Activated naive CD4-positive, alpha-beta T cell treated with anti-CD3 and anti-CD28 coated beads, Interleukin-2, amount 50 U/mL, for 72 hours (primary cell): Measurements from ENCODE around the gene PCDHGA8. TPM values are rescaled to one million over a fixed set of nuclear protein-coding genes. Genes with fewer than 3 reads are reported as not detected.
"Not testable (repeated sequence)": the region's sequence is repeated elsewhere in the genome, so short reads cannot be mapped to it uniquely, and the experiment has no call there.

Experiments
- ATAC-seq, 2 donors: fragments of 150-1000 bp; cut with Tn5 transposase; 2 replicates each; pipeline ENCODE4 v1.10.0; 2021; ENCODE audit warnings: mild to moderate bottlenecking in 2 of 2, moderate library complexity in 2 of 2
- DNase-seq, 2 donors: peaks; one replicate each; pipeline ENCODE4 v3.0.0; 2021 to 2022; ENCODE audit warnings: low spot score in 2 of 2
- H3K27ac Mint-ChIP-seq, 2 donors: one replicate each; pipeline ENCODE4 v1.8.0; 2022; ENCODE audit warnings: mild to moderate bottlenecking in 2 of 2, mixed read lengths in 2 of 2
- H3K36me3 Mint-ChIP-seq, 2 donors: one replicate each; pipeline ENCODE4 v1.8.0; 2022; ENCODE audit warnings: mixed read lengths in 2 of 2
- H3K9me3 Mint-ChIP-seq, 2 donors: one replicate each; pipeline ENCODE4 v1.8.0; 2022; ENCODE audit warnings: mixed read lengths in 2 of 2
- total RNA-seq, 2 donors: library from RNA; stranded (reverse); gene quantifications; one replicate each; pipeline ENCODE4 v1.2.3, GENCODE V29; 2022

Gene PCDHGA8
- total RNA-seq, result not detected

GRCh38 chr5:141392429-141393198 lies at the start of gene PCDHGA8:
Gene PCDHGA8, plus strand, starts transcription at chr5:141392633. Its CDS starts 181 bp downstream, at chr5:141392814.
- Mint-ChIP-seq H3K36me3 (peaks cover 46 to 51% of the 10 kb centered on the region in 2 donors), H3K9me3 (peaks cover 21 to 27% of the 10 kb centered on the region in 2 donors), H3K27ac (no peak within 1 kb of the TSS)
- ATAC-seq (no peak), DNase-seq (no peak)

- no peak for ATAC-seq
- DNase-seq, result no peak
- Mint-ChIP-seq H3K36me3 (peaks cover 63 to 78% of the 10 kb centered on the region in 2 donors), H3K27ac (no peak overlapping the region), H3K9me3 (peaks cover 42 to 46% of the 10 kb centered on the region in 2 donors)
These were observed 49.7 kb upstream of the PCDHGA8 start for GRCh38 chr5:141342773-141343172.

GRCh38 chr5:141343242-141343952 lies 49.0 kb upstream of the PCDHGA8 start, which contains the start of gene PCDHGA3:
Gene PCDHGA3, plus strand, starts transcription at chr5:141343829. Its CDS starts 205 bp downstream, at chr5:141344034.
- H3K27ac Mint-ChIP-seq, result no peak within 1 kb of the TSS
- ATAC-seq (no peak), DNase-seq (peak in 1 of 2 donors; percentile 31)
- peaks cover 37 to 39% of the 10 kb centered on the region in 2 donors for H3K9me3 Mint-ChIP-seq
- H3K36me3 Mint-ChIP-seq, result peaks cover 58 to 72% of the 10 kb centered on the region in 2 donors

- Mint-ChIP-seq H3K27ac (no peak overlapping the region), H3K9me3 (peaks cover 34 to 37% of the 10 kb centered on the region in 2 donors), H3K36me3 (peaks cover 52 to 69% of the 10 kb centered on the region in 2 donors)
- DNase-seq, result no peak
- ATAC-seq, result no peak
These were observed 48.4 kb upstream of the PCDHGA8 start for GRCh38 chr5:141343953-141344463.

GRCh38 chr5:141345327-141345726 lies 47.1 kb upstream of the PCDHGA8 start:
- peaks cover 47 to 66% of the 10 kb centered on the region in 2 donors for H3K36me3 Mint-ChIP-seq
- DNase-seq (no peak), ATAC-seq (no peak)
- peaks cover 32 to 37% of the 10 kb centered on the region in 2 donors for H3K9me3 Mint-ChIP-seq
- H3K27ac Mint-ChIP-seq, result no peak overlapping the region

GRCh38 chr5:141346017-141346416 lies 46.4 kb upstream of the PCDHGA8 start:
- Mint-ChIP-seq H3K9me3 (peaks cover 30 to 35% of the 10 kb centered on the region in 2 donors), H3K36me3 (peaks cover 48 to 66% of the 10 kb centered on the region in 2 donors)
- ATAC-seq, result not testable (repeated sequence)

GRCh38 chr5:141349917-141350619 lies 42.4 kb upstream of the PCDHGA8 start, which contains the start of gene PCDHGB1:
Gene PCDHGB1, plus strand, starts transcription at chr5:141350099. Its CDS starts 162 bp downstream, at chr5:141350261.
- Mint-ChIP-seq H3K27ac (no peak within 1 kb of the TSS), H3K9me3 (peaks cover 19 to 30% of the 10 kb centered on the region in 2 donors), H3K36me3 (peaks cover 36 to 59% of the 10 kb centered on the region in 2 donors)
- DNase-seq, result no peak
- ATAC-seq, result no peak

More at GRCh38 chr5:141346017-141346416, 46.4 kb upstream of the PCDHGA8 start:
- not testable (repeated sequence) for DNase-seq, H3K27ac Mint-ChIP-seq

- no peak for ATAC-seq
- no peak overlapping the region for H3K27ac Mint-ChIP-seq
- DNase-seq, result no peak
- peaks cover 28 to 61% of the 10 kb centered on the region in 2 donors for H3K36me3 Mint-ChIP-seq
- H3K9me3 Mint-ChIP-seq, result peaks cover 14 to 33% of the 10 kb centered on the region in 2 donors
These were observed 40.8 kb upstream of the PCDHGA8 start for GRCh38 chr5:141351591-141351990.

GRCh38 chr5:141354900-141355469 lies 37.4 kb upstream of the PCDHGA8 start, which contains the start of gene PCDHGA4:
Gene PCDHGA4, plus strand, starts transcription at chr5:141355021. Its CDS starts 87 bp downstream, at chr5:141355108.
- Mint-ChIP-seq H3K27ac (no peak within 1 kb of the TSS), H3K9me3 (peaks cover 13 to 31% of the 10 kb centered on the region in 2 donors), H3K36me3 (peaks cover 29 to 67% of the 10 kb centered on the region in 2 donors)
- DNase-seq (no peak), ATAC-seq (no peak)

- ATAC-seq (no peak), DNase-seq (no peak)
- peaks cover 10 to 29% of the 10 kb centered on the region in 2 donors for H3K9me3 Mint-ChIP-seq
- no peak overlapping the region for H3K27ac Mint-ChIP-seq
- peaks cover 29 to 67% of the 10 kb centered on the region in 2 donors for H3K36me3 Mint-ChIP-seq
These were observed 36.8 kb upstream of the PCDHGA8 start for GRCh38 chr5:141355641-141356040.

GRCh38 chr5:141356133-141356532 lies 36.3 kb upstream of the PCDHGA8 start:
- ATAC-seq (no peak), DNase-seq (no peak)
- peaks cover 15 to 33% of the 10 kb centered on the region in 2 donors for H3K9me3 Mint-ChIP-seq
- H3K27ac Mint-ChIP-seq, result no peak overlapping the region
- peaks cover 30 to 67% of the 10 kb centered on the region in 2 donors for H3K36me3 Mint-ChIP-seq

GRCh38 chr5:141356950-141357349 lies 35.5 kb upstream of the PCDHGA8 start:
- DNase-seq (no peak), ATAC-seq (no peak)
- peaks cover 36 to 68% of the 10 kb centered on the region in 2 donors for H3K36me3 Mint-ChIP-seq
- no peak overlapping the region for H3K27ac Mint-ChIP-seq
- peaks cover 18 to 40% of the 10 kb centered on the region in 2 donors for H3K9me3 Mint-ChIP-seq

- no peak for DNase-seq
- H3K27ac Mint-ChIP-seq, result peak within 1 kb of the TSS in 1 of 2 donors; percentile 24
These were observed 32.5 kb upstream of the PCDHGA8 start, which contains the start of gene PCDHGB2 for GRCh38 chr5:141359790-141360426. Gene PCDHGB2, plus strand, starts transcription at chr5:141359994. Its CDS starts 142 bp downstream, at chr5:141360136.

GRCh38 chr5:141360685-141361084 lies 31.7 kb upstream of the PCDHGA8 start:
- Mint-ChIP-seq H3K36me3 (peaks cover 57 to 77% of the 10 kb centered on the region in 2 donors), H3K9me3 (peaks cover 42 to 57% of the 10 kb centered on the region in 2 donors), H3K27ac (peak overlapping the region in 1 of 2 donors; percentile 24)
- ATAC-seq (no peak), DNase-seq (no peak)

More at GRCh38 chr5:141359790-141360426, 32.5 kb upstream of the PCDHGA8 start, which contains the start of gene PCDHGB2:
- ATAC-seq, result no peak
- Mint-ChIP-seq H3K36me3 (peaks cover 49 to 77% of the 10 kb centered on the region in 2 donors), H3K9me3 (peaks cover 36 to 51% of the 10 kb centered on the region in 2 donors)

GRCh38 chr5:141362719-141363118 lies 29.7 kb upstream of the PCDHGA8 start:
- ATAC-seq (no peak), DNase-seq (no peak)
- Mint-ChIP-seq H3K36me3 (peaks cover 52 to 68% of the 10 kb centered on the region in 2 donors), H3K9me3 (peaks cover 41 to 54% of the 10 kb centered on the region in 2 donors), H3K27ac (no peak overlapping the region)
